ENCODE results near the gene ANXA8.

ANXA8 gene

GRCh38 chr10:47425813-47426419 is 58.0 kb downstream of the ANXA8 start:
- no peak for TF ChIP-seq PATZ1 (CRISPR knock-in tag; IDR thresholded peaks at IDR 0.05; ENCODE audit: borderline replicate concordance)
- no peak for TF ChIP-seq ZFP3 (CRISPR knock-in tag; IDR thresholded peaks at IDR 0.05)
- no peak for TF ChIP-seq ZC3H10 (CRISPR knock-in tag; IDR thresholded peaks at IDR 0.05)
- TF ChIP-seq PPARA (CRISPR knock-in tag; IDR thresholded peaks at IDR 0.05; ENCODE audit: borderline replicate concordance) = no peak
- no peak for TF ChIP-seq TSHZ2 (CRISPR knock-in tag; IDR thresholded peaks at IDR 0.05)
- TF ChIP-seq CREB5 (CRISPR knock-in tag; IDR thresholded peaks at IDR 0.05; ENCODE audit: low read depth) = no peak
- no peak for TF ChIP-seq CSDC2 (CRISPR knock-in tag; IDR thresholded peaks at IDR 0.05)
- no peak for TF ChIP-seq ZNF70 (CRISPR knock-in tag; IDR thresholded peaks at IDR 0.05)
- no peak for TF ChIP-seq ISL1 (CRISPR knock-in tag; IDR thresholded peaks at IDR 0.05)
- ATAC-seq = no peak

GRCh38 chr10:47424231-47424630 is 59.7 kb downstream of the ANXA8 start:
- no peak for ATAC-seq
- TF ChIP-seq PPARA (CRISPR knock-in tag; IDR thresholded peaks at IDR 0.05; ENCODE audit: borderline replicate concordance) = no peak

- peak; percentile 28; the same call in 1 of the 3 replicates for ATAC-seq
- TF ChIP-seq SNAI2 (CRISPR knock-in tag; IDR thresholded peaks at IDR 0.05) = no peak
Measured at GRCh38 chr10:47423476-47423875, 60.4 kb downstream of the ANXA8 start.

GRCh38 chr10:47421057-47421952 is 62.6 kb downstream of the ANXA8 start:
- no peak for TF ChIP-seq POU6F1 (CRISPR knock-in tag; IDR thresholded peaks at IDR 0.05; ENCODE audit: borderline replicate concordance, low read depth)
- no peak for TF ChIP-seq OSR1 (CRISPR knock-in tag; IDR thresholded peaks at IDR 0.05)
- TF ChIP-seq ZFP3 (CRISPR knock-in tag; IDR thresholded peaks at IDR 0.05) = no peak
- TF ChIP-seq TCF4 (CRISPR knock-in tag; IDR thresholded peaks at IDR 0.05; ENCODE audit: borderline replicate concordance) = no peak
- TF ChIP-seq ISL1 (CRISPR knock-in tag; IDR thresholded peaks at IDR 0.05) = no peak
- TF ChIP-seq CREB5 (CRISPR knock-in tag; IDR thresholded peaks at IDR 0.05; ENCODE audit: low read depth) = no peak
- TF ChIP-seq ZNF8 (CRISPR knock-in tag; IDR thresholded peaks at IDR 0.05) = no peak

More at GRCh38 chr10:47421057-47421952, 62.6 kb downstream of the ANXA8 start:
- peak; percentile 46; the same call in 2 of the 3 replicates for ATAC-seq

Measured in SK-N-SH treated with all-trans-retinoic acid at 6 μM for 48 hours (cell line).